Measurements from ENCODE around the gene MAN2B2.

Gene MAN2B2

GRCh38 chr4:6574747-6575502, at the start of gene MAN2B2:
Gene MAN2B2 (plus strand): TSS chr4:6575189. CDS start chr4:6575211, 22 bp downstream.
- DNase-seq = peak; percentile 65

- no peak for DNase-seq
Measured at GRCh38 chr4:6525474-6525873, 49.5 kb upstream of the MAN2B2 start.

DNA sequence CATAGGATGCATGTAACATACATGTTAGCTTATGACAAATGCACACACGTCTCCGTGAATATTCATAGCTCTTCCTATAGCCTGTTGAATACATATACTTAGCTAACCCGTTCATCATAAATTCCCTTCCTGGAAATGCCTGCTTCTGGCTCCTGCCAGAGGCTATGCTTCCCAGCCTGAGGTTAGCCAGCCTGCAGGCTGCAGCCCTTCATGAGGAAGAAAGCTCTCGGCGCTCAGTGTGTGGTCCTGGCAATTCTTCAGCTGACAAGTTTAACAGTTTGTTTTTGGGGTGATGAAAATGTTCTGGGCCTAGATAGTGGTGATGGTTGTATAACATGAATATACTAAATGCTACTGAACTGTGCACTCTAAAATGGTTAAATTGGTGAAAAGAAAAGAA, 48.8 kb upstream of the MAN2B2 start:
- DNase-seq = no peak

GRCh38 chr4:6526671-6527091, 48.3 kb upstream of the MAN2B2 start:
- no peak for DNase-seq

DNA sequence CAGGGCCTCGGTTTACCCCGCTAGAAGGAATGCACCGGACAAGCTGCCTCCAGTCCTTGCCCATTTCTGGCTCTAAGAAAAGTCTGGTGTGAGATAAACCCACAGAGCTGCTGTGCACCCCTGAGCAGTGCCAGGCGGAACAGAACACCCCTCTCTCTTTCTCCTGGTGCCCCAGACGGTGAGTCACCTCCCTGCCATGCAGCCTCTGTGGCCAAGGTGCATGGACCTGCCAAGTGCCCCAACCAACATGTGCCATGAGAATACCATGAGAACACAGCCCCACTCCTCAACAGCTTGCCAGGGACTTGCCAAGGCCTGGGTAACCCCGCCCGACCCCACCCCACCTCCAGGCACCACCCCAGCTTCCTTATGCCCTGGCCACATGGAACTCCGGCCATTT, 47.7 kb upstream of the MAN2B2 start:
- no peak for DNase-seq

DNA sequence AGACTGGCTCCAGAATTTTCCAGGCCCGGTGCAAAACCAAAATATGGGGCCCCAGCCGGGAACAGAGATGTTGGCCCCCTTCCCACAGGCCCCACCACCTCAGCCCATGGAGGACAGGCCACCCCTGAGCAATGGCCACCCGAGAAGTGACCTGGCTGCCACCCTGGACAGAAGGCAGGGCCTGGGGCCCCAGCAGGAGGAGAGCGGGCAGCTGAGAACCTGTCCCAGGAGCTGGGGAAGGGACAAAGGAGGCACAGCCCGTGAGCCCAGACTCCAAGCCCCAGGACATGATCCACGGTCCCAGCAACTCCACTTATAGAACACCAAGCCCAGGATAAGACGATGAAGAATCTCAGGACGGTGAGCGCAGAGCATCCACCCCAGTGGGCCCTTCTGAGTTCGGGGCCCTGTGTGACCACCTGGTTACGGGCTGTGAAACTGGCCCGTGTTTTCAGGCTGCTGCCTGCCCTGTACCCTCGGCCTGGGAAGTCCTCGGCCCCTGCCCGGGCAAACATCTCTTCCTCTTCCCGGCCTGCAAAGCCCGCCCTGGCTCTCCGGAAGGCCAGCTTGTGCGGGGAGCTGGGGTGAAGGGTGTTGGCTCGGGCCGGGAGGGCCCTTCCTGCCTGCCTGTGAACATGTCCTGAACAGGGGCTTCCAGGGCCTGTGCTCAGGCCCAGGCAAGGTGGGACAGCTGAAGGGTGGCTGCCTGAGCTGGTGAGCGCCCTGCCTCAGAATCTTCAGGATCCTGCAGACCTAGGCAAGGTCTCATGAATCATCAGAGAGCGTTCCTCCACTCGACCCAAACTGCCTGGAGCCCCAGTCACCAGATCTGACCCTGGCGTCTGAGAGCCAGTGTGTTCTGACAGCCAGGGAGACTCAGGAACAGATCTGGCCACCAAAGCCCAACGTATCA, 47.0 kb upstream of the MAN2B2 start:
- no peak for DNase-seq

GRCh38 chr4:6529021-6529420, 46.0 kb upstream of the MAN2B2 start:
- DNase-seq = no peak

GRCh38 chr4:6530301-6530700, 44.7 kb upstream of the MAN2B2 start:
- no peak for DNase-seq

GRCh38 chr4:6530964-6531363, 44.0 kb upstream of the MAN2B2 start:
- DNase-seq = no peak

DNA sequence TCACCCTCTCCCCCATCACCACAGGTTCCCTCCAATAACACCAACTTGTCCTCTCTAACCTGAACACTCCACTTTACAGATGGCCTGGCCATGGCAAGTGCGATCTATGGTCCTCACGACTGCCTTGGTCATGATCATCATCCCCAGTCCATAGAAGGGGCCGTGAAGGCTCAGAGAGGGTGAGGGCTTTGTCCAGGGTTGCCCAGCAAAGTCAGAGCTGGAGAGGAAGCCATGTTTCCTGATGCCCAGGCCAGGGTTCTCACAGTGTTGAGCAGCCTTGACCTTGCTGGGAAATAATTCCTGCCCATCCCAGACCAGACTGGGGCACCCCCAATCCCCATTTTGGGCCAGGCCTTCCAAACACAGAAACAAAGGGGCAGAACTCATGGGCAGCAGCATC, 42.9 kb upstream of the MAN2B2 start:
- no peak for DNase-seq

DNA sequence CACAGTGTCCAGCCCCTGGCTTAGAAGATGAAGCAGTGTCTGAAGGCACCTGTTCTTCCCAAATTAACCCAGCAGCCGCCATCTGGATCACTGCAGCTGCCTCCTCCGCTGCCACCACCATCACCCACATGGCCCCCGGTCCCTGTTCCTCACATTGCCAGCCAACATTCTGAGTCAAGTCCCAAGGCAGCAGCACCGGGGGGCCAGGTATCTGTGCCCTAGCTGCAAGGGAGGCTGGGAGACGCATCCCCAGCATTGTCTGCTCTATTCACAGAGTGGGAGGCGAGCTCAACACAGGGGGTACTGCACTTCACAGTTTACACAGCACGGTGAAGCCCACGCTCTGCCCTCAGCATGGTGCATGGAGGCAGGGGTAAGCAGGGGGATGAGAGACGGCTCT, 42.3 kb upstream of the MAN2B2 start:
- no peak for DNase-seq

DNA sequence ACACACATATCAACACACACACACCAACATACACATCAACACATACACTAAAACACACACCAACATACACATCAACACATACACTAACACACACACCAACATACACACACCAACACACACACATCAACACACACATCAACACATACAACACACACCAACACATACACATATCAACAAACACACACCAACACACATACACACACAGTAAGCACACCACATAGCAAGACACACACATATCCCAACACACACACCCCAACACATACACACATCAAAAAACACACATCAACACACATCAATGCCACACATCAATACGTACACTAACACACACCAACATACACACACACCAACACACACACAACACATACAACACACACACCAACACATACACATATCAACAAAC, 40.9 kb upstream of the MAN2B2 start:
- no peak for DNase-seq

GRCh38 chr4:6534618-6535328, 40.2 kb upstream of the MAN2B2 start:
- no peak for DNase-seq

DNA sequence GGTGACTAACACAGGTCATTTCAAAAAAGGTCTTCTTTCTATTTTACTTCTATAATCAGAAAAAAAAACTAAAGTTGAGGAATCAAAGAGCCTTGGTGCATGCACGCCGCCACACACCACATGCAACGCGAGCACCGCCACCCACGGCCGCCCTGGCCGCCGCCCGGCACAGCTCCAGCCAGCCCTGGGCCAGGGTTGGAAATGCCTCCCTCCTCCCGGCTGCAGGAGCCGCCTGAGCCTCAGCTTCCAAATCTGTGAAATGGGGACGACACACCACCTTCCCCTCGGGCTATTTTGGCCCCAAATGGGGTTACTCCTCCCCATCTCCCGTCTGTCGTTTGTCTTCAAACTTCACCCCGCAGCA, 39.7 kb upstream of the MAN2B2 start:
- no peak for DNase-seq

DNA sequence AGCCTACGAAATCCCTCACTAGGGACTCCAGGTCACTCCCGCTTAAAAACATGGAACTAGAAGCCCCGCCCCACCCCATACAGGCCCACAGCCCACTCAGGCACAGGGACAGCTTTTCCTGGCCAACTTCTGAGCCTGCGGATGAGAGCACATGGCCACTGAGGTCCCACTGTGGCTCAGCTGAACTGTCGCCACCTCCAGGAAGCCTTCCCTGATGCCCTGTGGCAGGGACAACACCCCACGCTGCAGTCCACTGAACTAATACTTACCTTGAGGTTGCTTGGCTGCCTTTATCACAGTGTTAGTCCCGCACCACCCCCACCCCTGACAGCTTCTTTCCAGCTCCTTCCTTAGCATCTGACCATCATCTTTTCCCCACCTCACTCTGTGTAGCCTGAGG, 39.3 kb upstream of the MAN2B2 start:
- no peak for DNase-seq

GRCh38 chr4:6538111-6538510, 36.9 kb upstream of the MAN2B2 start:
- DNase-seq = no peak

GRCh38 chr4:6538575-6538974, 36.4 kb upstream of the MAN2B2 start:
- no peak for DNase-seq

DNA sequence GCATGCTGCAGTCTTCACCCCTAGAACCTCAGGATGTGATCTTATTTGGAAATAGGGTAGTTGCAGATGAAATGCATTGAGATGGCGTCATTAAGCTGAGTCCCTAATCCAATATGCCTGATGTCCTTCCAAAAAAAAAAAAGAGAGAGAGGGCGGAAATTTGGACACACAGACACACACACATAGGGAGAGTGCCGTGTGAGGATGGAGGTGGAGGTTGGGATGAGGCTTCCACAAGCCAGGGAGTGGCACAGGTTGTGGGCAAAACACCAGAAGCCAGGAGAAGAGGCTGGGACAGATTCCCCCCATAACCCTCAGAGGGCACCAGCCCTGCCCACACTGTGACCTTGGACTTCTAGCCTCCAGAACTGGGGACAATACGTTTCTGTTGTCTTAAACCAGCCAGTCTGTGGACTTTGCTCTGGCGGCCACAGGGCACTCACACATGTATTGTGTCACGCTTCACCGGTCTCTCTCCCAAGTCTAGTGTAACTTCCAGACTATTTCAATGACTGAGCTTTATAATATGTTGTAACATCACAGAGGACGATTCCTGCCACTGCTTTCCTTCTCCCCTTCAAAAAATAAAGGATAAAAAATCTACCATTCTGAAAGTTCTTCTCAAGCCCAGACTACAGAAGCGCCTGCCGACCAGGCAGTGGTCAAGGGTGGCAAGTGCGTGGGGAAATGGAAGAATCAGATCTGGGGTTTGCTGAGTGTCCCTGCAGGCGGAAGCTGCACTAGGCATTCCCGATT, 35.8 kb upstream of the MAN2B2 start:
- DNase-seq = no peak

DNA sequence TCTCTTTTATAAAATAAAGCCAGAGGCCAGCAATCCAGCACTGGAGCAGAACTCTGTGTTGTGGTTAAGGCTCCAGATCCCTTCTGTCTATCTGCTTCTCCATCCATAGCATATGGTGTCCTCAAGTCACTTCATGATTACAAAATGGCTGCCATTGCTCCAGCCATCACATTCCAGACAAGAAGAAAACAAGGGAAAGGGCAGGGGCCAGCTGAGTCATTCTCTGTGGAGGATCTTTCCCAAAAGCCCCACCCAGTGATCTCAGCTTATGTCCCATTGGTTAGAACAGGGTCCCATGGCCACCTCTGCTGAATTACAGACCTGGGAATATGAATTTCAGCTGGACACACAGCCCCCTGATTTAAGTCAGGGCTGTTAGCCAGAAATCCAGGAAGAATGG, 34.1 kb upstream of the MAN2B2 start:
- no peak for DNase-seq

GRCh38 chr4:6541789-6542188, 33.2 kb upstream of the MAN2B2 start:
- no peak for DNase-seq

GRCh38 chr4:6542951-6543350, 32.0 kb upstream of the MAN2B2 start:
- no peak for DNase-seq

DNA sequence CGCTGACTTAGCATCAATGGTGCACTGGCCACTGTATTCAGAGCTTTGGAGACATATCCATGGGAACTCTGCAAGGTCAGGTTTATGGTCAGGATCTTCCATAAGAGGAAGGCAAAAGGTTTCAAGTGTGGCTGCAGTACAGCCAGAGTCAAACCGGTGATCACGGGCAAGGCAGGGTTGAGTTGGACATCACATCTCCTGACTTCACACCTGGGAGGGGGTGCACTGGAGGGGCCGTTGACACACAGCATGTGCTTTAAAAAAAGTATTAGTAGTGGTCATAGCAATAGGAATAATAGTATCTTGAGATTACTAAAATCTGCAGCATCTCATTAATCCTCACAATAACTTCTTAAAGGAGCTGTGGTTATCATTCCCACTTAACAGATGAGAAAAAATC, 28.9 kb upstream of the MAN2B2 start:
- DNase-seq = no peak
